ENCODE results near the gene GDPD5.

The GDPD5 gene

GRCh38 chr11:75387736-75388294 is 137.9 kb downstream of the GDPD5 start:
- peaks cover 2 to 3% of the 10 kb centered on the region in 2 donors for H3K27me3 ChIP-seq (ENCODE audit: control insufficient read depth in 1 of 2, insufficient read depth in 2 of 2, low read length in 2 of 2)
- H3K9me3 ChIP-seq (ENCODE audit: control insufficient read depth in 2 of 2, low read length in 2 of 2), result no peaks in the 10 kb centered on the region
- H3K27ac ChIP-seq (ENCODE audit: low read length), result no peak overlapping the region
- no peak overlapping the region for H3K4me3 ChIP-seq (ENCODE audit: low read length in 2 of 2)
- H3K9ac ChIP-seq (ENCODE audit: low read length in 2 of 2), result no peak overlapping the region
- H3K36me3 ChIP-seq (ENCODE audit: control insufficient read depth in 2 of 2, insufficient read depth in 2 of 2, low read length in 2 of 2), result no peaks in the 10 kb centered on the region
- H3K4me1 ChIP-seq (ENCODE audit: control insufficient read depth, insufficient read depth, low read length), result peaks cover 10% of the 10 kb centered on the region

GRCh38 chr11:75386942-75387630 is 138.7 kb downstream of the GDPD5 start:
- H3K4me3 ChIP-seq (ENCODE audit: low read length in 2 of 2), result no peak overlapping the region
- H3K36me3 ChIP-seq (ENCODE audit: control insufficient read depth in 2 of 2, insufficient read depth in 2 of 2, low read length in 2 of 2), result no peaks in the 10 kb centered on the region
- no peak overlapping the region for H3K27ac ChIP-seq (ENCODE audit: low read length)
- H3K9me3 ChIP-seq (ENCODE audit: control insufficient read depth in 2 of 2, low read length in 2 of 2), result no peaks in the 10 kb centered on the region
- no peak overlapping the region for H3K9ac ChIP-seq (ENCODE audit: low read length in 2 of 2)
- H3K27me3 ChIP-seq (ENCODE audit: control insufficient read depth in 1 of 2, insufficient read depth in 2 of 2, low read length in 2 of 2), result peaks cover 2 to 3% of the 10 kb centered on the region in 2 donors
- H3K4me1 ChIP-seq (ENCODE audit: control insufficient read depth, insufficient read depth, low read length), result peaks cover 10% of the 10 kb centered on the region

Data from stomach smooth muscle (tissue), 2 donors.